Myocyte (in vitro differentiated cells): ENCODE measurements around the gene IQGAP1. TPM values are rescaled to one million over a fixed set of nuclear protein-coding genes. Genes with fewer than 3 reads are reported as not detected.
"Not testable (repeated sequence)": the region's sequence is repeated elsewhere in the genome, so short reads cannot be mapped to it uniquely, and the experiment has no call there.

Experiments
- DNase-seq: peaks from one replicate; pipeline ENCODE4 v3.0.0-alpha.2; 2012; ENCODE audit warnings: low read depth
- total RNA-seq: library from RNA; depleted of rRNA; stranded (reverse); fragments of >200 nt; gene quantifications from 2 replicates; pipeline ENCODE4 v1.2.3, GENCODE V29; 2014

IQGAP1 gene
- total RNA-seq, 1 donor from 2014 or later, result 95.9 TPM

DNA sequence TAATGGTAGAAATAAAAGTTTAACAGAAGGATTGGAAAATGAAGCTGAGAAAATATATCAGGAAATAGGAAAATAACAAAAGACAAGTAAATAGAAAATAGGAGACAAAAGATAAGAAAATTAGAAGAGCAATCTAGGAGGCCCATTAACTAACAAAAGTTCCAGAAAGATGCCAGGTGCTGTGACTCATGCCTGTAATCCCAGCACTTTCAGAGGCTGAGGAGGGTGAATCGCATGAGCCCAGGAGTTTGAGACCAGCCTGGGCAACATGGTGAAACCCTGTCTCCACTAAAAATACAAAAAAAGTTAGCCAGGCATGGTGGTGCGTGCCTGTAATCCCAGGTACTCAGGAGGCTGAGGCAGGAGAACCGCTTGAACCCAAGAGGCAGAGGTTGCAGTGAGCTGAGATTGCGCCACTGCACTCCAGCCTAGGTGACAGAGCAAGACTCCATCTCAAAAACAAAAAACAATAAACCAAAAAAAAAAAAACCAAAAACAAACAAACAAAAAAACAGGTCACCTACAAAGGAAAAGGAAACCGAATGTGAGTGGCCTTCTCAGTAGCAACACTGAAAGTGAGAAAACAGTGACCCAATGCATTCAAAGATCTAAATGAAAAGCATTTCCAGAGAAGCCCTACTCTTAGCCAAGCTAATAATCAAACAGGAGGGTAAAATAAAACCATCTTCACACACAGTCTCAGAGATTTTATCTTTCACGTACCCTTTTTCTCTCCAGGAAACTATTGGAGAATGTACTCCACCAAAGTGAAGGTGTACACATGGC lies 136.2 kb downstream of the IQGAP1 start:
- DNase-seq, result not testable (repeated sequence)

GRCh38 chr15:90529011-90529370 lies 140.9 kb downstream of the IQGAP1 start:
- no peak for DNase-seq

GRCh38 chr15:90529371-90530249 lies 141.6 kb downstream of the IQGAP1 start, which contains the start of gene CRTC3:
CRTC3 (plus strand) TSS chr15:90529923; CDS start chr15:90530072, 149 bp downstream.
- DNase-seq, result peak; percentile 57

- peak; percentile 47 for DNase-seq
Measured at GRCh38 chr15:90530250-90531051, 142.4 kb downstream of the IQGAP1 start.

DNA sequence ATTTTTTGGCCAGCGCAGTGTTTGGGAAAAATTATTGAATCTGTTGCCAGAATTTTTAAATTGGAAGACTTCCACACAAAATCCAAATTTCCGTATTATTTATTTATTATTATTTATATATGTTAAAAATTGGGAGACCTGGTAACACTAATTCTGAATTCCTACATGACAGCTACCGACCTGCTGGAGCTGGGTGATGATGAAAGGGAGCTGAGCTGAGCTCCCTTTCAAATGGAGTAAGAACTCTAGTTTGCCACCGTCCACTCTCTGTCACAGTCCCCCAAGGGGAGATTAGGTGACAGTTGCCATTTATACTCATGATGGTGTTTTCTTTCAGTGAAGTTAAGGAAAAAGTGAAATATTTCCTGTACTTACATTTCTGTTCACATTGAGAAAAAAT lies 143.1 kb downstream of the IQGAP1 start:
- no peak for DNase-seq

GRCh38 chr15:90535254-90535653 lies 147.2 kb downstream of the IQGAP1 start:
- no peak for DNase-seq

DNA sequence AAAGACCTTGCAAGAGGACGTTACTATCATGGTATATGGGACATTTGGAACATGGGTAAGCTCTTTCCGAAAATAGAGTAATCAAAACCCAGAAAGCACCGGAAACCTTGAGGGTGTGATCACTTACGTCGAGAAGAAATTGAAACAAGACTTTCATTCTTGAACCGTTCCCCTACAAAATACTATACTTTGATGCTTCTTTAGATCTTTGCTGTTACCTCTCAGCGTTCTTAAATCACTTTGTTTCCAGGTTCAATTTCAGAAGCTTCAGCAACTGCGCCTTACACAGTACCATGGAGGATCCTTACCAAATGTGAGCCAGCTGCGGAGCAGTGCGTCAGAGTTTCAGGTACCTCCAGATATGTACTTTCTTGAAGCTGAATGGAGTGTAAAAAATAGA lies 151.7 kb downstream of the IQGAP1 start:
- no peak for DNase-seq

- no peak for DNase-seq
Measured at GRCh38 chr15:90540768-90541167, 152.7 kb downstream of the IQGAP1 start.

DNA sequence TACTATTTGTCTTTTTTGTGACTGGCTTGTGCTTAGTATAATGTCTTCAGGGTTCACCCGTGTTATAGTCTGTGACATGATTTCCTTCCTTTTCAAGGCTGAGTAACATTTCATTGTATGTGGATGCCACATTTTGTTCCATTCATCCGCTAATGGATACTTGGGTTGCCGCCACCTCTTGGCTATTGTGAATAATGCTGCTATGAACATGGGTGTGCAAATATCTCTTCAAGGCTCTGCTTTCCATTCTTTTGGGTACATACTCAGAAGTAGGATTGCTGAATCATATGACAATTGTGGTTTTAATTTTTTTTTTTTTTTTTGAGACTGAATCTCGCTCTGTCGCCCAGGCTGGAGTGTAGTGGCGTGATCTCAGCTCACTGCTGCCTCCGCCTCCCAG lies 157.1 kb downstream of the IQGAP1 start:
- DNase-seq, result no peak

- no peak for DNase-seq
Measured at GRCh38 chr15:90547540-90547939, 159.5 kb downstream of the IQGAP1 start.

GRCh38 chr15:90550919-90551318 lies 162.9 kb downstream of the IQGAP1 start:
- DNase-seq, result no peak

Other genes starting within 250 kb of the IQGAP1 start
- 1.8 and 3.5 TPM in 2 replicates for gene SEMA4B, start 186.9 kb upstream of the IQGAP1 start, total RNA-seq
- 9.2 and 17.7 TPM in 2 replicates for gene CIB1, start 154.3 kb upstream of the IQGAP1 start, total RNA-seq
- 5.2 and 11.2 TPM in 2 replicates for gene GDPGP1, start 154.0 kb upstream of the IQGAP1 start, total RNA-seq
- gene TTLL13, start 138.7 kb upstream of the IQGAP1 start, total RNA-seq, result 0.08 TPM in 1 of 2 replicates, not detected in the other
- 153 and 189 TPM in 2 replicates for gene NGRN, start 122.6 kb upstream of the IQGAP1 start, total RNA-seq
- gene ZNF774, start 36.0 kb upstream of the IQGAP1 start, total RNA-seq, result 3.4 TPM in 2 replicates
- gene CRTC3, start 141.7 kb downstream of the IQGAP1 start, total RNA-seq, result 17.6 and 19.1 TPM in 2 replicates